Measurements from ENCODE around the gene PTGFRN.
"Not testable (repeated sequence)": the region's sequence is repeated elsewhere in the genome, so short reads cannot be mapped to it uniquely, and the experiment has no call there.

The PTGFRN gene

GRCh38 chr1:116871779-116872146, 38.0 kb upstream of the PTGFRN start:
- TF ChIP-seq, protein P1, sequence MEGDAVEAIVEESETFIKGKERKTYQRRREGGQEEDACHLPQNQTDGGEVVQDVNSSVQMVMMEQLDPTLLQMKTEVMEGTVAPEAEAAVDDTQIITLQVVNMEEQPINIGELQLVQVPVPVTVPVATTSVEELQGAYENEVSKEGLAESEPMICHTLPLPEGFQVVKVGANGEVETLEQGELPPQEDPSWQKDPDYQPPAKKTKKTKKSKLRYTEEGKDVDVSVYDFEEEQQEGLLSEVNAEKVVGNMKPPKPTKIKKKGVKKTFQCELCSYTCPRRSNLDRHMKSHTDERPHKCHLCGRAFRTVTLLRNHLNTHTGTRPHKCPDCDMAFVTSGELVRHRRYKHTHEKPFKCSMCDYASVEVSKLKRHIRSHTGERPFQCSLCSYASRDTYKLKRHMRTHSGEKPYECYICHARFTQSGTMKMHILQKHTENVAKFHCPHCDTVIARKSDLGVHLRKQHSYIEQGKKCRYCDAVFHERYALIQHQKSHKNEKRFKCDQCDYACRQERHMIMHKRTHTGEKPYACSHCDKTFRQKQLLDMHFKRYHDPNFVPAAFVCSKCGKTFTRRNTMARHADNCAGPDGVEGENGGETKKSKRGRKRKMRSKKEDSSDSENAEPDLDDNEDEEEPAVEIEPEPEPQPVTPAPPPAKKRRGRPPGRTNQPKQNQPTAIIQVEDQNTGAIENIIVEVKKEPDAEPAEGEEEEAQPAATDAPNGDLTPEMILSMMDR (IDR thresholded peaks at IDR 0.05; ENCODE audit: low read depth, low read length, missing control alignments), result no peak
- DNase-seq (ENCODE audit: low read depth), result no peak
- no peak overlapping the region for H3K4me3 ChIP-seq (ENCODE audit: low read depth, low read length)

- no peak overlapping the region for H3K4me3 ChIP-seq (ENCODE audit: low read depth, low read length)
- no peak for DNase-seq (ENCODE audit: low read depth)
- TF ChIP-seq, protein P1 (IDR thresholded peaks at IDR 0.05; ENCODE audit: low read depth, low read length, missing control alignments), result no peak
These were observed 35.9 kb upstream of the PTGFRN start for GRCh38 chr1:116873680-116874271.

- DNase-seq (ENCODE audit: low read depth), result no peak
- no peak overlapping the region for H3K4me3 ChIP-seq (ENCODE audit: low read depth, low read length)
- TF ChIP-seq, protein P1 (IDR thresholded peaks at IDR 0.05; ENCODE audit: low read depth, low read length, missing control alignments), result no peak
These were observed 34.9 kb upstream of the PTGFRN start for GRCh38 chr1:116874733-116875249.

- TF ChIP-seq, protein P1 (IDR thresholded peaks at IDR 0.05; ENCODE audit: low read depth, low read length, missing control alignments), result no peak
- no peak overlapping the region for H3K4me3 ChIP-seq (ENCODE audit: low read depth, low read length)
- no peak for DNase-seq (ENCODE audit: low read depth)
These were observed 34.3 kb upstream of the PTGFRN start for GRCh38 chr1:116875391-116875790.

DNA sequence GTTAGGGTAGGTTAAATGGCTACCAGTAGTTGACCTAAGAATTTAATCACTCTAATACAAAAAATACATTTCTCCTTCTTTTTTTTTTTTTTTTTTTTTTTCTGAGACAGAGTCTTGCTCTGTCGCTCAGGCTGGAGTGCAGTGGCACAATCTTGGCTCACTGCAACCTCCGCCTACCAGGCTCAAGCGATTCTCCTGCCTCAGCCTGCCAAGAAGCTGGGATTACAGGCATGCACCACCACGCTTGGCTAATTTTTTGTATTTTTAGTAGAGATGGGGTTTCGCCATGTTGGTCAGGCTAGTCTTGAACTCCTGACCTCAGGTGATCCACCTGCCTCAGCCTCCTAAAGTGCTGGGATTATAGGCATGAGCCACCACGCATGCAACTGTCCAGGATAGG, 33.8 kb upstream of the PTGFRN start:
- DNase-seq (ENCODE audit: low read depth); H3K4me3 ChIP-seq (ENCODE audit: low read depth, low read length): not testable (repeated sequence)

GRCh38 chr1:116877141-116877818, 32.4 kb upstream of the PTGFRN start:
- DNase-seq (ENCODE audit: low read depth), result no peak
- no peak overlapping the region for H3K4me3 ChIP-seq (ENCODE audit: low read depth, low read length)
- TF ChIP-seq, protein P1 (IDR thresholded peaks at IDR 0.05; ENCODE audit: low read depth, low read length, missing control alignments), result no peak

DNA sequence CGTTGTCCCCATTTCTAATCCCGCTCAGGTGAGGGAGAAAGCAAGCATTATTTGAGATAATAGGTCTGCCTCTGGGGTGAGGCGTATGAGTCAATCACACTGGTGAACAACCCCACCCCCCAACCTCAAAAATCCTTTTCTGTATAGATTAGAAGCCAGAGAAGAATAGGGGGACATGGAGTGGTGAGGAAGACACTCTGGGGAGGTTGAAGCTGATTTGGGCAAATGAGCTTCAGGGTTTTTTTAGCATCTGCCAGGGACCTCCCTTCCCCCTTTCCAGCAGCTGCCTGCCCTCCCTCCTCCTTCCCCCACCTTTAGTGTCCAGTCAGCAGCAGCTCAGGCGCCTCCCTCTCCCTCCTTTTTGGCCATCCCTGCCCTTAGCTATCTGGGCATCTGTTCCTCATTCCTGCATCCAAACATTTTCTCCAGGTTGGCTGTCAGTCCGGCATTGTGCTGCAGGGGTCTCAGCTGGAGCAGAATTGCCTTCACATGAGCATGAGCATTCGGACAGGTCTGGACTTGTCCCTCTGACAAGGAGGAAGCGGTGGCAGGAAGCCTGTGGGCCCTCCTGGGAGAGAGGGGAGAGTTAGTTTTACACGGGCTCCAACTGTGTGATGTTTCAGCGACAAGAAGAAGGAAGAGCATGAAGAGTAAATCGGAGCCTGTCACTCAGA, 30.8 kb upstream of the PTGFRN start:
- H3K4me3 ChIP-seq (ENCODE audit: low read depth, low read length), result peak overlapping the region; percentile 24
- TF ChIP-seq, protein P1 (IDR thresholded peaks at IDR 0.05; ENCODE audit: low read depth, low read length, missing control alignments), result no peak

More for the DNA sequence above, 30.8 kb upstream of the PTGFRN start:
- peak; percentile 34 for DNase-seq (ENCODE audit: low read depth)
